ENCODE measurements around the gene ZNF71.

DNA sequence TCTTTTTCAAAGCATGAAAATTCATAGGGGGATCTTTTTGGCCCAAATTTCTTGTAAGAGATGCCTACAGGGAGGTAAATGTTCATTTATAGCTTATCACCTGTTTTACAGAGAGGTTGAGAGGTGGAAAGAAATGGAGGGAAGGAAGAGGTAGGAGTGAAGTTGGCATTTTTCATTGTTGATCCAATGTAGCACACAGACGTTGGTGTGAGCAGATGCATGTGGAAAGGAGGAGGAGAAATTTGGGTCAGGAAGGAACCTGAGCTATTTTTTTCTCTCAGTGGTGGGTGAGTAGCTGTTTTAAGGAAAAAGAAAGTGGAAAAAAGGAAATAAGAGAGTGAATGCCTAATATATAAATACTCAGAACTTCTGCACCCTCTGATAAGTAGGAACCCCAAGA lies 37.9 kb downstream of the ZNF71 start:
- TF ChIP-seq, protein P1, sequence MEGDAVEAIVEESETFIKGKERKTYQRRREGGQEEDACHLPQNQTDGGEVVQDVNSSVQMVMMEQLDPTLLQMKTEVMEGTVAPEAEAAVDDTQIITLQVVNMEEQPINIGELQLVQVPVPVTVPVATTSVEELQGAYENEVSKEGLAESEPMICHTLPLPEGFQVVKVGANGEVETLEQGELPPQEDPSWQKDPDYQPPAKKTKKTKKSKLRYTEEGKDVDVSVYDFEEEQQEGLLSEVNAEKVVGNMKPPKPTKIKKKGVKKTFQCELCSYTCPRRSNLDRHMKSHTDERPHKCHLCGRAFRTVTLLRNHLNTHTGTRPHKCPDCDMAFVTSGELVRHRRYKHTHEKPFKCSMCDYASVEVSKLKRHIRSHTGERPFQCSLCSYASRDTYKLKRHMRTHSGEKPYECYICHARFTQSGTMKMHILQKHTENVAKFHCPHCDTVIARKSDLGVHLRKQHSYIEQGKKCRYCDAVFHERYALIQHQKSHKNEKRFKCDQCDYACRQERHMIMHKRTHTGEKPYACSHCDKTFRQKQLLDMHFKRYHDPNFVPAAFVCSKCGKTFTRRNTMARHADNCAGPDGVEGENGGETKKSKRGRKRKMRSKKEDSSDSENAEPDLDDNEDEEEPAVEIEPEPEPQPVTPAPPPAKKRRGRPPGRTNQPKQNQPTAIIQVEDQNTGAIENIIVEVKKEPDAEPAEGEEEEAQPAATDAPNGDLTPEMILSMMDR (optimal IDR thresholded peaks at IDR 0.05 in 1 of 3, IDR thresholded peaks at IDR 0.05 in 1 of 3, conservative IDR thresholded peaks at IDR 0.05 in 1 of 3; ENCODE audit: extremely low read depth in 1 of 3, insufficient read depth in 2 of 3, low read length in 3 of 3), result no peak
- no peak for TF ChIP-seq EZH2 (IDR thresholded peaks at IDR 0.05; ENCODE audit: low read length)

All from keratinocyte (primary cell).